ENCODE measurements around the gene MAGEB17.

MAGEB17 gene

DNA sequence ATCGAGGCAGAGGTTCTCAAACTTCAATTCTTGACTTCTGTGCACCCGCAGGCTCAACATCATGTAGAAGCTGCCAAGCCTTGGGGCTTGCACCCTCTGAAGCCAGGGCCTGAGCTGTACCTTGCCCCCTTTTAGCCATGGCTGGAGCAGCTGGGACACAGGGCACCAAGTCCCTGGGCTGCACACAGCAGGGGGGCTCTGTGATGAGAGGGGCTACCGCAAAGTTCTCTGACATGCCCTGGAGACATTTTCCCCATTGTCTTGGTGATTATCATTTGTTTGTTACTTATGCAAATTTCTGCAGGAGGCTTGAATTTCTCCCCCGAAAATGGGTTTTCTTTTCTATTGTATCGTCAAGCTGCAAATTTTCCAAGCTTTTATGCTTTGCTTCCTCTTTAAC is 4.9 kb upstream of the MAGEB17 start:
- no peak overlapping the region for H3K18ac ChIP-seq (ENCODE audit: low read length)
- DNase-seq, result no peak

DNA sequence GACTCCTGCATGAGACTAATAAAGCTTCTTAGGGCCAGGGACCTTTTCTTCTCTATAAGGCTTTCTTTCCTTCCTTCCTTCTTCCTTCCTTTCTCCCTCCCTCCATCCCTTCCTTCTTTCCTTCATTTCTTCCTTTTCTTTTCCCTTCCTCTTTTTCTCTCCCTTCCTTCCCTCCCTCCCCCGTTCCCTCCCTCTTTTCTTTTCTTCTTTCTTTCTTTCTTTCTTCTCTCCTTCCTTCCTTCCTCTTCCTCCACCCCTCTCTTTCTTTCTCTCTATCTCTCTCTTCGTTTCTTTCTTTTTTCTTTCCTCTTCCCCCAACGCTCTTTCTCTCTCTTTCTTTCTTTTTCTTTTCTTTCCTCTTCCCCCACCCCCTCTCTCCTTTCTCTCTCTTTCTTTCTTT is 2.5 kb upstream of the MAGEB17 start:
- Histone ChIP-seq H3K9me3 (ENCODE audit: insufficient read depth, low read depth, low read length) (no peaks in the 10 kb centered on the region), H4K91ac (ENCODE audit: low read depth, low read length) (no peak overlapping the region), H3K14ac (ENCODE audit: low read length) (no peak overlapping the region), H3K36me3 (ENCODE audit: control insufficient read depth in 1 of 2, insufficient read depth in 2 of 2, low read length in 2 of 2) (no peaks in the 10 kb centered on the region), H2AK5ac (ENCODE audit: low read length) (no peak overlapping the region), H2AFZ (ENCODE audit: insufficient read depth, low read length, poor library complexity) (no peak overlapping the region), H3K4me1 (ENCODE audit: control insufficient read depth in 1 of 2, insufficient read depth in 2 of 2, low read length in 2 of 2) (peaks cover 6 to 8% of the 10 kb centered on the region in 2 experiments), H3K4ac (ENCODE audit: low read depth, low read length) (no peak overlapping the region), H3K9ac (ENCODE audit: low read length) (no peak overlapping the region), H3K79me1 (ENCODE audit: low read length) (peaks cover 4% of the 10 kb centered on the region), H2BK120ac (ENCODE audit: insufficient read depth, low read length, poor library complexity) (no peak overlapping the region), H3K27ac (ENCODE audit: low read depth, low read length) (no peak overlapping the region), H3K79me2 (ENCODE audit: control insufficient read depth, insufficient read depth, low read length, poor library complexity) (no peaks in the 10 kb centered on the region), H4K8ac (ENCODE audit: low read depth, low read length) (no peak overlapping the region), H3K23ac (ENCODE audit: low read length) (no peak overlapping the region), H2BK5ac (ENCODE audit: low read depth, low read length, poor library complexity) (no peak overlapping the region), H4K12ac (ENCODE audit: low read depth, low read length) (no peak overlapping the region), H3K4me2 (ENCODE audit: low read length) (no peak overlapping the region), H2BK12ac (ENCODE audit: low read length) (no peak overlapping the region), H3K4me3 (ENCODE audit: low read depth, low read length) (no peak overlapping the region), H3K27me3 (ENCODE audit: insufficient read depth, low read length) (no peaks in the 10 kb centered on the region), H3K18ac (ENCODE audit: low read length) (no peak overlapping the region)
- DNase-seq, result no peak
- WGBS (ENCODE audit: extremely low coverage, insufficient coverage, insufficient read length), result 100% methylated on average over 2 of the region's 3 CpGs

More for the DNA sequence above, 4.9 kb upstream of the MAGEB17 start:
- Histone ChIP-seq H2BK12ac (ENCODE audit: low read length) (no peak overlapping the region), H3K79me1 (ENCODE audit: low read length) (peaks cover 4% of the 10 kb centered on the region), H3K14ac (ENCODE audit: low read length) (no peak overlapping the region), H3K79me2 (ENCODE audit: control insufficient read depth, insufficient read depth, low read length, poor library complexity) (no peaks in the 10 kb centered on the region), H3K4me1 (ENCODE audit: control insufficient read depth in 1 of 2, insufficient read depth in 2 of 2, low read length in 2 of 2) (peaks cover 6 to 8% of the 10 kb centered on the region in 2 experiments), H4K8ac (ENCODE audit: low read depth, low read length) (no peak overlapping the region), H2AFZ (ENCODE audit: insufficient read depth, low read length, poor library complexity) (no peak overlapping the region), H3K36me3 (ENCODE audit: control insufficient read depth in 1 of 2, insufficient read depth in 2 of 2, low read length in 2 of 2) (no peaks in the 10 kb centered on the region), H2AK5ac (ENCODE audit: low read length) (no peak overlapping the region), H4K12ac (ENCODE audit: low read depth, low read length) (no peak overlapping the region), H3K4me2 (ENCODE audit: low read length) (no peak overlapping the region), H3K23ac (ENCODE audit: low read length) (no peak overlapping the region), H3K9me3 (ENCODE audit: insufficient read depth, low read depth, low read length) (no peaks in the 10 kb centered on the region), H3K27ac (ENCODE audit: low read depth, low read length) (no peak overlapping the region), H4K91ac (ENCODE audit: low read depth, low read length) (no peak overlapping the region), H3K4me3 (ENCODE audit: low read depth, low read length) (no peak overlapping the region), H3K27me3 (ENCODE audit: insufficient read depth, low read length) (no peaks in the 10 kb centered on the region), H3K9ac (ENCODE audit: low read length) (no peak overlapping the region), H2BK120ac (ENCODE audit: insufficient read depth, low read length, poor library complexity) (no peak overlapping the region), H2BK5ac (ENCODE audit: low read depth, low read length, poor library complexity) (no peak overlapping the region), H3K4ac (ENCODE audit: low read depth, low read length) (no peak overlapping the region)
- no CpG with 5 or more reads among the region's 5 CpGs for WGBS (ENCODE audit: extremely low coverage, insufficient coverage, insufficient read length)

DNA sequence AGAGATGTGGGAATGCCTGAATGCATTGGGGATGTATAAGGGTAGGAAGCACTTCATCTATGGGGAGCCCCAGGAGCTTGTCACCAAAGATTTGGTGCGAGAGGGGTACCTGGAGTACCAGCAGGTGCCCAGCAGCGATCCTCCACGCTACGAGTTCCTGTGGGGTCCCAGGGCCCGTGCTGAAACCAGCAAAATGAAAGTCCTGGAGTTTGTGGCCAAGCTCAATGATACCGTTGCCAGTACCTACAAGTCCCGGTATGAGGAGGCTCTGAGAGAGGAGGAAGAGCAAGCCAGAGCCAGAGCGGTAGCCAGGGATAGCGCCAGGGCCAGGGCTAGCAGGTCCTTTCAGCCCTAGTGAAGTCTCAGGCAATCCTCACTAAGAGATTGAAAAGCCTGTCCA is 3.8 kb downstream of the MAGEB17 start:
- Histone ChIP-seq H3K27ac (ENCODE audit: low read depth, low read length) (no peak overlapping the region), H3K14ac (ENCODE audit: low read length) (no peak overlapping the region), H2BK5ac (ENCODE audit: low read depth, low read length, poor library complexity) (no peak overlapping the region), H3K18ac (ENCODE audit: low read length) (no peak overlapping the region), H2AK5ac (ENCODE audit: low read length) (no peak overlapping the region), H2BK120ac (ENCODE audit: insufficient read depth, low read length, poor library complexity) (no peak overlapping the region), H2BK12ac (ENCODE audit: low read length) (no peak overlapping the region), H4K91ac (ENCODE audit: low read depth, low read length) (no peak overlapping the region), H3K4ac (ENCODE audit: low read depth, low read length) (no peak overlapping the region), H3K4me2 (ENCODE audit: low read length) (no peak overlapping the region), H4K8ac (ENCODE audit: low read depth, low read length) (no peak overlapping the region), H3K9ac (ENCODE audit: low read length) (no peak overlapping the region), H3K79me2 (ENCODE audit: control insufficient read depth, insufficient read depth, low read length, poor library complexity) (no peaks in the 10 kb centered on the region), H3K36me3 (ENCODE audit: control insufficient read depth in 1 of 2, insufficient read depth in 2 of 2, low read length in 2 of 2) (no peaks in the 10 kb centered on the region), H3K27me3 (ENCODE audit: insufficient read depth, low read length) (no peaks in the 10 kb centered on the region), H2AFZ (ENCODE audit: insufficient read depth, low read length, poor library complexity) (no peak overlapping the region), H3K4me3 (ENCODE audit: low read depth, low read length) (no peak overlapping the region), H3K79me1 (ENCODE audit: low read length) (no peaks in the 10 kb centered on the region), H3K23ac (ENCODE audit: low read length) (no peak overlapping the region), H3K4me1 (ENCODE audit: control insufficient read depth in 1 of 2, insufficient read depth in 2 of 2, low read length in 2 of 2) (no peaks in the 10 kb centered on the region), H4K12ac (ENCODE audit: low read depth, low read length) (no peak overlapping the region), H3K9me3 (ENCODE audit: insufficient read depth, low read depth, low read length) (no peaks in the 10 kb centered on the region)
- no CpG with 5 or more reads among the region's 9 CpGs for WGBS (ENCODE audit: extremely low coverage, insufficient coverage, insufficient read length)
- no peak for DNase-seq

DNA sequence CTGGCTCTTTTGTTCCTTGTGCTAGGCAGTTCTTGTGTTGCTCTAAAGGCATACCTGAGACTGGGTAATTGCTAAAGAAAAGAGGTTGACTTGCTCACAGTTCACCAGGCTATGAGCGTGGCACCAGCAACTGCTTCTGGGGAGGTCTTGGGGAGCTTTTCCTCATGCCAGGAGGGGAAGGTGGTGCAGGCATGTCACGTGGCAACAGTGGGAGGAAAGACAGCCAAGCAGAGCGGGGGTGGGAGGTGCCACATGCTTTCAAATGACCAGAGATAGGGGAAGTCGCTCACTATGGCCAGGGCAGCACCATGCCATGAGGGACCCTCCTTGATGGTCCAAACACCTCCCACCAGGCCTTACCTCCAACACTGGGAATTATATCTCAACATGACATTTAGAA is 4.7 kb downstream of the MAGEB17 start:
- H2BK120ac ChIP-seq (ENCODE audit: insufficient read depth, low read length, poor library complexity), result no peak overlapping the region
- no peak overlapping the region for H3K4me3 ChIP-seq (ENCODE audit: low read depth, low read length)
- no CpG with 5 or more reads among the region's 4 CpGs for WGBS (ENCODE audit: extremely low coverage, insufficient coverage, insufficient read length)
- no peak overlapping the region for H4K91ac ChIP-seq (ENCODE audit: low read depth, low read length)
- no peak overlapping the region for H3K23ac ChIP-seq (ENCODE audit: low read length)
- H3K9ac ChIP-seq (ENCODE audit: low read length), result no peak overlapping the region
- no peak overlapping the region for H3K27ac ChIP-seq (ENCODE audit: low read depth, low read length)
- H3K4me2 ChIP-seq (ENCODE audit: low read length), result no peak overlapping the region
- H3K4ac ChIP-seq (ENCODE audit: low read depth, low read length), result no peak overlapping the region
- H2BK5ac ChIP-seq (ENCODE audit: low read depth, low read length, poor library complexity), result no peak overlapping the region
- H3K36me3 ChIP-seq (ENCODE audit: control insufficient read depth in 1 of 2, insufficient read depth in 2 of 2, low read length in 2 of 2), result no peaks in the 10 kb centered on the region
- H3K9me3 ChIP-seq (ENCODE audit: insufficient read depth, low read depth, low read length), result no peaks in the 10 kb centered on the region
- no peak overlapping the region for H2AK5ac ChIP-seq (ENCODE audit: low read length)
- no peak overlapping the region for H4K12ac ChIP-seq (ENCODE audit: low read depth, low read length)
- H2AFZ ChIP-seq (ENCODE audit: insufficient read depth, low read length, poor library complexity), result no peak overlapping the region
- H3K14ac ChIP-seq (ENCODE audit: low read length), result no peak overlapping the region
- no peak for DNase-seq
- H4K8ac ChIP-seq (ENCODE audit: low read depth, low read length), result no peak overlapping the region
- H3K27me3 ChIP-seq (ENCODE audit: insufficient read depth, low read length), result no peaks in the 10 kb centered on the region
- no peaks in the 10 kb centered on the region for H3K79me2 ChIP-seq (ENCODE audit: control insufficient read depth, insufficient read depth, low read length, poor library complexity)
- no peak overlapping the region for H3K18ac ChIP-seq (ENCODE audit: low read length)
- H3K79me1 ChIP-seq (ENCODE audit: low read length), result no peaks in the 10 kb centered on the region
- H3K4me1 ChIP-seq (ENCODE audit: control insufficient read depth in 1 of 2, insufficient read depth in 2 of 2, low read length in 2 of 2), result no peaks in the 10 kb centered on the region
- H2BK12ac ChIP-seq (ENCODE audit: low read length), result no peak overlapping the region
